HG02973 (cell line): ENCODE data around the gene PRRT1B.
"Not testable (repeated sequence)": the region's sequence is repeated elsewhere in the genome, so short reads cannot be mapped to it uniquely, and the experiment has no call there.

ENCODE experiments used
- ATAC-seq: cut with Tn5 transposase; IDR thresholded peaks from one replicate; pipeline ENCODE4 v1.9.1; 2021; ENCODE audit warnings: moderate library complexity; ENCODE audit not compliant: unreplicated experiment

The PRRT1B gene

DNA sequence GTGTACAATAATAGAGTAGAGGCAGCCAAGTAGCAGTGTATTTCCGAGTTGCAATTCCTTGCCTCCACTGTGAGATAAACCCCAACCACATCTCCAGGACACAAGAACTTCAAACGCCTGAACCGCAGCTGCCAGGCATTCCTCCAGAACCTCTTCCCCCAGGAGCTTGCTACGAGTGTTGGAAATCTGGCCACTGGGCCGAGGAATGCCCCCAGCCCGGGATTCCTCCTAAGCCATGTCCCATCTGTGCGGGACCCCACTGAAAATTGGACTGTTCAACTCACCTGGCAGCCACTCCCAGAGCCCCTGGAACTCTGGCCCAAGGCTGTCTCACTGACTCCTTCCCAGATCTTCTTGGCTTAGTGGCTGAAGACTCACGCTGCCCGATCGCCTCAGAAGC lies 3.9 kb downstream of the PRRT1B start:
- not testable (repeated sequence) for ATAC-seq

DNA sequence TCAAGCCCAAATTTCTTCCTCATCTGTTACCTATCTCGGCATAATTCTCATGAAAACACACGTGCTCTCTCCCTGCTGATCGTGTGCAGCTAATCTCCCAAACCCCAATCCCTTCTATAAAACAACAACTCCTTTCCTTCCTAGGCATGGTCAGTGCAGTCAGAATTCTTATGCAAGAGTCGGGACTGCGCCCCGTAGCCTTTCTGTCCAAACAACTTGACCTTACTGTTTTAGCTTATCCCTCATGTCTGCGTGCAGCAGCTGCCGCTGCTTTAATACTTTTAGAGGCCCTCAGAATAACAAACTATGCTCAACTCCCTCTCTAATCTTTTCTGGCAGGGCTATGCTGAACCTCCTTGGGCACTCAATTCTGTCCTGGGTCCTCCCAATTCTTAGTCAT lies 5.1 kb downstream of the PRRT1B start:
- ATAC-seq: not testable (repeated sequence)

DNA sequence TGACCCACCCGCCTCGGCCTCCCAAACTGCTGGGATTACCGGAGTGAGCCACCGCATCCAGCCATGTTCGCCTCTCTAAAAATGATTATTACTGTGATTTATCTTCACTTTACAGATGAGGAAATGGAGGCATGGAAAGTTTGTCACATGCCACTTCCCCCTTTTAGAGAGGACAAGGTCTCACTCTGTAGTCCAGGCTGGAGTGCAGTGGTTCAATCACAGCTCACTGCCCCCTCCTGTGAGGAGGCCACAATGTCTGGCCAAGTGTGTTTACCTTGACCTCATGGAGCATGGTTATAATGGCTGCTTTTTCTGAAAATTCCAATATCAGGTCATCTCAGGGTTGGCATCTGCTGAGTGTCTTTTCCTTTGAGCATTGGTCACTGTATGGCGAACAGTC lies 6.7 kb downstream of the PRRT1B start:
- no peak for ATAC-seq

DNA sequence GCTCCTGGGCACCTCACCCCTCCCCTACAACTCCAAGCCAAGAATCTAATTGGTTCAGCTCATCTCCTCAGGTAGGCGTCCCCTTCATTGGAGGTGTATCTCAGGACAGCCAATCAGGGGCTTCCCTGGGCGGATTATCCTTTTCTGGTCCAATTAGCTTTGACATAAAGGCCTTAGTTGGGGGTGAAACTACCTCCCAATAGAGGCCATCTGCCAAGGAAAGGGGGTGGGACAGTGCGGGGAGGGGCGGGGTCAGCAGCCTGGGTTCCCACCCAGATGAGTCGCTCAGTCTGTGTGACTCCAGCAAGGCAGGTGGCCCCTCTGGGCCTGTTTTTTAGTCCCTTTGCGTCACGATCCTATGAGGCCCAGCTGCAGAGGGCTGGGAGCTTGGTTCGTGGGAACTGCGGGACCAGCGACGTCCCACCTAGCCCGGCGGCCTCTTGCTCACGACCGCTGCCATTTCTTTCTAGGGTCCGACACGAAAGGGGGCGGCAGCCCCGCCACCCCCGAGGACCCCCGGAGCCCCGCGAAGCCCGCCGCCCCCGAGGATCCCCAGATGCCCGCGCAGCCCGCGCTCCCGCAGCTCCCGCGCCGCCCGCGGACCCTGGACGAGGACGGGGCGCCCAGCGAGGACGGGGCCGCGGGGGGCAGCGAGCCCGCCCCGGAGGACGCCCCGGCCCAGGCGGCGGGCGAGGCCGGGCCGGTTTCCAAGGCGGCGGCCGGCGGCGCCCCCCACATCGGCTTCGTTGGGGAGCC lies 8.9 kb downstream of the PRRT1B start:
- ATAC-seq: no peak

DNA sequence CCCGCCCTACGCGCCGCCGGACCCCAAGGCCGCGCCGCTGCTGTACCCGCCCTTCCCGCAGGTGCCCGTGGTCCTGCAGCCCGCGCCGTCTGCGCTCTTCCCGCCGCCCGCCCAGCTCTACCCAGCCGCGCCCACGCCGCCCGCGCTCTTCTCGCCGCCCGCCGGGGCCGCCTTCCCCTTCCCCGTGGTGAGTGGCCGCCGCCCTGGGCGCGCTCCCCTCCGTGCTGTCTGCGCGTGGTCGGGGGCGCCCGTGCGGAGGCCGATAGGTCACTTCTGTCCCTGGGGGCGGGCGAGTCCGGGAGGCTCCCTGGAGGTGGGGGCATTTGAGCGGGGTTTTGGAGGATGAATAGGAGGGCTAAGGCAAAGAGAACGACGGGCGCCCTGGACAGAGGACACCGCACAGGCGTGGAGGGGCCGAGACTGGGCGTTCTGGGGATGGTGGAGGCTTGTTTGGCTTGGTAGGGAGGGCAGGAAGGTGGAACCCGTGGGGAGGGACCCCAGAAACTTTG lies 9.6 kb downstream of the PRRT1B start:
- ATAC-seq: no peak

DNA sequence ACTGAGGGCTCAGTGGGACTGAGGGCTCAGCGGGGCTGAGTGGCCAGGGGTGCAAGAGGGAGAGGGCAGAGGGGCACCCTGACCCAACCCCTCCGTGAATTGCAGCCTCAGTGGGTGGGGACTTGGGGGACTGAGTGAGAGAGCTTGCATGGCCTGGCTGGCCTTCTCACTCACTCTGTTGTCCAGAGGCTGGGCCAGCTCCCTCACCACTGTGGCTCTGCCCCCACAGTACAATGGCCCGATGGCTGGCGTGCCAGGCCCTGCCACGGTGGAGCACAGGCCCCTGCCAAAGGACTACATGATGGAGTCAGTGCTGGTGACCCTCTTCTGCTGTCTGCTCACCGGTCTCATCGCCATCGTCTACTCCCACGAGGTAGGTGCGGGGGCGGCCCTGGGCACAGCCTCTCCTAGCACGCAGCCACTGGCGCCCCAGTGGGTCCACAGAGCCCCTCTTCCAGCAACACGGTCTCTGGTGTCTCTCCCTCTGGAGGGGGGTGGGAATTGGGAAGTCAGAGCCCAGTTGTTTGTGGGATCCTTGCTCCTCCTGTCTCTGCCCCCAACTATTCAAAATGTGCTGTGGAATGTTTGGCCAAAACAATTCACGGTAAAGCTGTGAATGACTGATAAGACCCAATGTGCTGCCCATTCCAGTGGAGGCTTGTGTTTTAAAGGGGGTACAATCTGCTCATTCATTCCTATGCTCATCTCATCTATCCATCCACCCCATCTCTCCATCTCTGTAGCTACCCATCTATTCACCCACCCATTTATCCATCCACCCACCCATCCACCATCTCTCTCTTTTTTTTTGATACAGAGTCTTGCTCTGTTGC lies 10.7 kb downstream of the PRRT1B start:
- no peak for ATAC-seq

DNA sequence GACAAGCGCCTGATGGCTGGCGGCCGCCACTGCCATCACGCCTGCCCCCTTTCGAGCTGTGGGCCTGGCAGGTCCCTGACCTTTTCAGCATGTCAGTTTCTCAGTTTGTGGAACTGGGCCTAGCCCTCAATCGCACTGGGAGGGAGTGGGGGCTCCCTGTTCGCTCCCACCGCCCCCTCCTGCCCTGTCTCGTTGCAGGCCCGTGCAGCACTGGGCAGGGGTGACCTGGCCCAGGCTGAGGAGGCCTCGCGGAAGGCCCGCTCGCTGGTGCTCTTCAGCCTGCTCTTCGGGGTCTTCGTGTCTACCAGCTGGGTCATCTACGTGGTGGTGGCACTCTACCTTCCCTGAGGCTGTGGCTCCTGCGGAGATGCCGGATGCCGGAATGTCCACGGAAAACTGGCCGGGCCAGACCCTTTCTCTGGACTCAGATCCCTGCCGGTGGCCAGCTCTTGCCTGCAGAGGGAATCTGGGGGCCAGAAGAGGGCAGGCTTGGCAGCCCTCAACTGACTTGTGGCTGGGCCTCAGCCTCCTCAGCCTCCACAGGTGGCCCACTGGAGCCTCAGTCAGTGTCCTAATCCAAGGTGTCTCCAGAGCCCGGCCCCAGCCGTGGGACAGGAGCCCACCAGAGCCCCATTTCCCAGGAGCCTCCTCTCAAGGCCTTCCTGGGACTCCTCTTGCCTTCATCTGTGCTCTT lies 12.7 kb downstream of the PRRT1B start:
- no peak for ATAC-seq

DNA sequence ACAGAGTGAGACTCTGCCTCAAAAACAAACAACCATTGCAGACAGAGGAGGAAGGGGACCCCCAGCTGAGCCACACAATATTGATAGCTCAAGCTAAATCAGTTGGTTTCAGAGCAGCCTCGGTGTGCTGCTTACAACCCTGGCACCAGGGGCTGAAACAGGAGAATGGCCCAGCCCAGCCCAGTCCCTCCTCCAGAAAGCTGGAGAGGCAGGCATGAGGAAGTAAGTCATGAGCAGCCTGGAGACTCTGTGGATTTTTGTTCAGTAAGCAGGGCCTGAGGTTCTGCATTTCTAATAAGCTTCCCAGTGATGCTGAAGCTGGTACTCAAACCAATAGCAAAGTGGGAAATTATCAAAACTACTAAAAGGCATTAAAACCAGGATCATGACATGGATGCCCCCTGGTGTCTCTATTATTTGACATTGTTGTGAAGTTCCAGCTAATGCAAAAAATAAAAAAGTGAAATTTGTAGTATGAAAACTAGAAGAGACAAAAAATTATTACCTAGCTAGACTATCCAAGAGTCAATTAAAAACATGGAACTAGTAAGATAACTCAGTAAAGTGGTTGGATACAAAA lies 14.2 kb downstream of the PRRT1B start:
- no peak for ATAC-seq

DNA sequence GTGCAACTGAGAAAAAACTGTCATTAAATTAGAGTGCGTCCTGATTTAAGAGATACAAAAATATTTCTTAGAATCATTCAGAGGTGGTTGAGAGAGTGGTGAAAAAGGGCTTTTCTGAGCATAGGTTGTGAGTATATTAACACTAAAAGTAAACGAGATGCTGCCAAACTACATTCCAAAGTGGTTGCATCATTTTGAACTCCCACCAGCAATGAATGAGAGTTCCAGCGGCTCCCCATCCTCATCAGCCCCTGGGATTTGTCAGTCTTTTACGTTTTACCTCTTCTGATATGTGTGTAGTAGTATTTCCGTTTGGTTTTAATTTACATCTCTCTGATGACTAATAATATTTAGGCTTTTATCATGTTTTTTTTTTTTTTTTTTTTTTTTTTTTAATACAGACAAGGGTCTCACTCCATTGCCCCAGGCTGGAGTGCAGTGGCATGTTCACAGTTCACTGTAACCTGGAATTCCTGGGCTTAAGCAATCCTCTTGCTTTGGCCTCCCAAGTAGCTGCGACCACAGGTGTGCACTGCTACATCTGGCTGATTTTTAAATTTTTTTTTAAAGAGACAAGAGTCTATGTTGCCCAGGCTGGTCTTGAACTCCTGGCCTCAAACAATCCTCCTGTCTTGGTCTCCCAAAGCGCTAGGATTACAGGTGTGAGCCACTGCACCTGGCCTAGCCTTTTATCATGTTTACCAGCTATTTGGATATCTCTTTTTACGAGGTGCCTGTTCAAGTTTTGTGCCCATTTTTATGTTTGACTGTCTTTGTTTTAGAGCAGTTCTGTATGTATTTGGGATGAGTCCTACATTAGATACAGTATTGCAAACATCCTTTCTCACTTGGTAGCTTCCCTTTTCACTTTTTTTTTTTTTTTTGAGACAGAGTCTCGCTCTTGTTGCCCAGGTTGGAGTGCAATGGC lies 17.0 kb downstream of the PRRT1B start:
- no peak for ATAC-seq

DNA sequence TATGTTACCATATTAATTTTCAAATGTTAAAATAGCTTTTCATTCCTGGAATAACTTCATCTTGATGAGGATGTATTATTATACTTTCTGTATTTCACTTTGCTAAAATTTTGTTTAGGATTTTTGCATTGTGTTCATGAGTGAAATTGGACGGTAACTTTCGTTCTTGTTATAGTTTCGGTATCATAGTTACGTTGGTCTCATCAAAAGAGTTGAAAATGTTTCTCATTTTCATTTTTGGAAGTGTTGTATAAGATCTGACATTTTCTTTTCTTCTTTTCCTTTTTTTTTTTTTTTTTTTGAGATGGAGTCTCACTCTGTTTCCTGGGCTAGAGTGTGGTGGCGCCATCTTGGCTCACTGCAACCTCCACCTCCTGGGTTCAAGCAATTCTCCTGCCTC lies 20.0 kb downstream of the PRRT1B start:
- no peak for ATAC-seq

DNA sequence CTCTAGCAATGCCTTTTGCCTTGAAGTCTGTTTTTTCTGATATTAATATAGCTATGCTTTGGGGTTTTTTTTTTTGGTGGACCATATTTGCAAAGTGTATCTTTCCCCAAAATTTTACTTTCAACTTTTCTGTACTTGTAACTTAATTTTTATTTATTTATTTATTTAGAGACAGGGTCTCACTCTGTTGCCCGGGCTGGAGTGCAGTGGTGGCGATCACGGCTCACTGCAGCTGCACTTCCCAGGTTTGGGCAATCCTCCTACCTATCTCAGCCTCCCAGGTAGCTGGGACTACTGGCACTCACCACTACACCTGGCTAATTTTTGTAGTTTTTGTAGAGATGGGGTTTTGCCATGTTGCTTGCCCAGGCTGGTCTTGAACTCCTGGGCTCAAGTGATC lies 20.8 kb downstream of the PRRT1B start:
- ATAC-seq: no peak

DNA sequence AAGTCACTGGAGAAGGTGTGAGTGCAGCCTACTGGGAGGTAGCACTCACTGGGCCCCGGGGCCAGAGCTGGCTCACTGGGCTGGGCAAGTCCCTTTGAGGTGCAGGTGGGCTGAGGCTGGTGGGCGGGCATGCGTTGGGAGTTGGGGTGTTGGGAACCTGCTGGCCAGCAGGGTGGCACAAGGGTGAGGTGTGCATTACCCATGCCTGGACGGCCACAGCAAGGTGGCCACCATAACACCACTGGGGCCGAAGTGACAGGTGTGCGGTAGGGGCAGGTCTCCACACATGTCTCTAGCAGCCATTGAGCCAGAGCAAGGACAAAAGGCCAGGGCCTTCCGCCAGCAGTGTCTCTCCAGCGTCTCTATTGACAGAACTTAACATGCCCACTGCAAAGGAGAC lies 22.6 kb downstream of the PRRT1B start:
- ATAC-seq: no peak

DNA sequence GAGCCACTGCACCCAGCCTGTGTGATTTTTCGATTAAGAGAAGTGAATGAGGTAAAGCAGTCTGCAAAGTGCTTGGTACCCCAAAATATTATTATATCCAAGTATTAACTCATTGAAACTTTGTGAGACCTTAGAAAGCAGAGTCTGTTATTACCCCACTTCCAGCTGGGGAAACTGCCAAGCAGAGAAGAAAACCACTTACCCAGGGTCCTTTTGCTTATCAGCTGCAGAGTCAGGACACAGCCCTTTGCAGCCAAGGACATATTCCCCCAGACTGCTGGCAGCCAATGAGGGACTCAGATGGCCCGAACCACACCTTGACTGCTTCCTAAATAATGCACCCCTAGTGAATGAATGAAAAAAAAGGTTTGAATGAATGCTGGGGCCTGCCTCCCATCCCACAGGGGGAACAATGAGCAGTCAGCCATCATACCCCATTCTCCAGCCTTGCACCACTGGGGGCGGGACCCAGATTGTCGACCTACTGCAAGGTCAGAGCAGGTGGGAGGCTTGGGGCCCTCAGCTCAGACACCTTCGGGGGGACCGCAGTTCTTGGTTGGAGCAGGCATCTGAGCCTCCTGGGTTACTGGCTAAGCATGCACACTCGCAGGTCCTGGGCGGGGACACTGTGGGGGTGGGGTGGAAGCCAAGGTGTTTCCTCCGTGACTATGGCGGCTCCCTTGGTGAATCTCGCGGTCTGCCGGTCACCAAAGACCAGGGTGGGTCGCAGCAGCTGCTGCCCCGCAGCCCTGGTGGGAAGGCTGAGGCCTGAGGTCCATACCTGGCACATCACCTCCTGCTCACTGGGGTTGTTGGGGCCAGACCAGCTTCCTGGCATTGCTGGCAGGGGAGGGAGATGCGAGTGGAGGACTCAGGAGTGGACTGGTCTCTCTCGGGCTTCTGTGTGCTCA lies 29.7 kb downstream of the PRRT1B start:
- no peak for ATAC-seq

DNA sequence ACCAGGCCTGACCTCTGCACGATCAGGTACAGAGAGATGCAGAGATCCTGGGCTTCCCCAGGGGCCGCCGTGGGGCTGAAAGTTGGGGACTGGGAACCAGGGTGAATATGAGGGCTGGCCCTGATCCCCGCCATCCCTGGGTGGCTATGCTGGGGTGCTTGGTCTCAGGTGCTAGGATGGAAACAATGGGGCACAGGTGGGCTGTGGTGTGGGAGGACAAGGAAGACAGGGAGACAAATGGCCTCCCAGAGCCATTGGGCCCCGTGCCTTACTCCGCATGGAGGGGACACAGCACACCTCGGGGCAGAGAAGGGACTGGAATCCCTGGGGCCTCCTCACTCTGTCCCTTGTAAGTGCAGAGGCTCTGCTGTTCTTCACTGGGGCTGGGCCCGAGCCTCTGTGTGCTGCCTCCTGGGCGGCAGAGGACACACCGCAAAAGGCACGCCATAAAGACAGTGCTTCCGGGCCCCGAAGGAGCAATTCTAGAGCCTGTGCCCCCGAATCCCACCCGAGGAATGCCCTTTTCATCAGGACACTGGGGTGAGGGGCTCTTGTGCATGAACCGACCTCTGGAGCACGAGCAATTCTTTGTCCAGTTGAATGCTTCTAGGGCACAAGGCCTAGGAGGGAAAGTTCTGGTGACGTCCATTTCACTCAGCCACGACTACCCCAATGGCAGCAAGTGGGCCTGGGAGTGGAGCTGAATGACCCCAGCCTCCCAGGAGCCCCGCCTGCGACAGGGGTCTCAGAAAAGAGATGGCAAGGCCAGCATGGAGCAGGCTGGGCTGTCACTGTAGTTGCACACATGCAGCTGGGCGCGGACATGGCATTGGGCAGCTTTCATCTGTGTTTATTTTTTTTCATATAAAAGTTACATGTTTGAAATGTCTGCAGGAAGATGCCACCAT lies 30.9 kb downstream of the PRRT1B start:
- no peak for ATAC-seq

DNA sequence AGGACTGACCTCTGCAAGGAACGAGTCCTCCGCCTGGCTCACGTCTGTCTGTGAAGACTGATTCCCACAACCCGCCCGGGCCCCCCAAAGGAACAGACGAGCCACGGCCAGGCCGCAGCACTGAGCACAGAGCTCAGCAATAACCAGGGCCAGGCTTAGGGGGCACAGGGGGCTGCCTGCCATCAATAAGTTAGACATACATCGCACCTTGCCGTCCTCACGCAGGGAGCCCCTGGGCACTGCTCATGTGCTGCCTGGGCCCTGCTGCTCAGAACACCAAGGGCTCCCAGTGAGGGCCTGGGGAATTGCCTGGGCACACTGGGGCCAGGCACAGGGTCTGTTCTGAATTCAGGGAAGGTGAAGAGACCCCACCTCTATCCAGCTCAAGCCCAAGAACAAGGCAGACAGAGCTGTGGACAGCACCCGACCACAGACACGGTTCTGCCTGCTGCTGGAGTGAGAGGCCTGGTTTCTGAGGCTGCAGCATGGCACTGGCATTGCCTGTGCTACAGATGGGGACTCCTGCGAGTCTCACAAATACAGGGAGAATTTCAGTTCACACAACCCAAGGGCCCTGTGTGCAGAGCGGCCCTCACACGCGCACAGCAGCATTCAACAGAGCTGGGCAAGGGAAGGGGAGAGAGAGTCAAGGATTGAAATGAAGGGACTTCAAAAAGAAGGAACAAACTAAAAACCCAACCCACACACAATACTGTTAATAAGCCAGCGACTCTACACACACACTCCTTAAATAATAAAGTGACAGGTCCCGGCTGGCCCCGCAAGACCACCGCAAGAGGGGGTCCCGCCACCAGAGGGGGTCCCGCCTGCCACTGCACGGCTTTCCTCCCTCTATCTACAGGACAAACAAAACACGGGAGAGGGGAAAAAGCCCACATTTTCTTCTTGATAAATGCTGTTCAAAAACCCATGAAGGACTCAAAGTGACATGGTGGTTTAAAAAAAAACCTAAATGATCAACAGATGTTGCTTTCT lies 32.0 kb downstream of the PRRT1B start:
- no peak for ATAC-seq

DNA sequence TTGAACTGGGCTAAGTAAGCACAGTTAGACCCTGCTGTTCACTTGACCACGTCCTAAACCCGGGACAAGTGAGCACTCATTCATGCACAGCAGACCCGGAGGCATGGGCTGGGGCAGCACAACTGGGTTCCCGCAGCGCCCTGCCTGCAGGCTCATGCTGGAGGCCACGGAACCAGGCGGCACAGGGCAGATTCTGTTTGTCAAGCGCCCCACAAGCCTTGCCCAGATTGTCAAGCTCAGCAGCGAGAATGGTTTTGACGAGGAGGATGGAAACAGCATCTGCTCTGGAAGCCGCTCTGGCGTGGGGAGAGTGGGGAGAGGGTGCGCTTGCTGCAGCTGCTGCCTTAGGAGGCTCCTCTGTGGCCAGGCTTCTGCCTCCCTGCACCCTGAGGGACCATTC lies 32.7 kb downstream of the PRRT1B start:
- ATAC-seq: no peak
